Gastroesophageal sphincter (tissue), 3 donors: ENCODE data around the gene SLC25A38.

Source experiments
- EP300 ChIP-seq: sonication (generic); formaldehyde crosslinking; IDR thresholded peaks from one replicate; pipeline ENCODE4 v1.6.1; 2017; ENCODE audit warnings: antibody characterized with exemption, mild to moderate bottlenecking
- TF ChIP-seq, protein P1 (sequence below), 4 experiments: fragments of 200-600 bp in 2 of 4; fragments of 450-650 bp in 2 of 4; sonication (generic) in 1 of 4; IDR thresholded peaks; one replicate each; pipeline ENCODE4 v1.5.1; 2017 to 2019; ENCODE audit warnings: antibody characterized with exemption in 4 of 4, mild to moderate bottlenecking in 2 of 4, moderate library complexity in 2 of 4

DNA sequence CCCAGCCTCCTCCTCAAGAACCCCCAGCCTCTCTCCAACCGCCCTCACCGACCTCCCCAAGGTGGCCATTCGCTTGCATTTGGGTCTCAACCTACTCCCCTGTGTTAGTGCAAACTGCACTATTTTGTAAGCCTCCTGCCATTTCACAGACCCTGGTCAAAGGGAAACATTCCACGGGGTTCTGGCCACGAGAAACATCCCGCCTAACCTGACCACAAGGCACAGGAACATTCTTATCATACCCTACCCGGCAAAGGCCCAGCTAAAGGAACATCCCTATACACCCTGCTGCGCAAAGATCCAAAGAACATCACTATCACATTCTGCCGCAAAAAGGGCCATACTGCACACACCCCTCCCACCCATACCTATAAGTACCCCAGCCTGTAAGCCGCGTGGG lies 46.3 kb downstream of the SLC25A38 start:
- TF ChIP-seq, protein P1, sequence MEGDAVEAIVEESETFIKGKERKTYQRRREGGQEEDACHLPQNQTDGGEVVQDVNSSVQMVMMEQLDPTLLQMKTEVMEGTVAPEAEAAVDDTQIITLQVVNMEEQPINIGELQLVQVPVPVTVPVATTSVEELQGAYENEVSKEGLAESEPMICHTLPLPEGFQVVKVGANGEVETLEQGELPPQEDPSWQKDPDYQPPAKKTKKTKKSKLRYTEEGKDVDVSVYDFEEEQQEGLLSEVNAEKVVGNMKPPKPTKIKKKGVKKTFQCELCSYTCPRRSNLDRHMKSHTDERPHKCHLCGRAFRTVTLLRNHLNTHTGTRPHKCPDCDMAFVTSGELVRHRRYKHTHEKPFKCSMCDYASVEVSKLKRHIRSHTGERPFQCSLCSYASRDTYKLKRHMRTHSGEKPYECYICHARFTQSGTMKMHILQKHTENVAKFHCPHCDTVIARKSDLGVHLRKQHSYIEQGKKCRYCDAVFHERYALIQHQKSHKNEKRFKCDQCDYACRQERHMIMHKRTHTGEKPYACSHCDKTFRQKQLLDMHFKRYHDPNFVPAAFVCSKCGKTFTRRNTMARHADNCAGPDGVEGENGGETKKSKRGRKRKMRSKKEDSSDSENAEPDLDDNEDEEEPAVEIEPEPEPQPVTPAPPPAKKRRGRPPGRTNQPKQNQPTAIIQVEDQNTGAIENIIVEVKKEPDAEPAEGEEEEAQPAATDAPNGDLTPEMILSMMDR (IDR thresholded peaks at IDR 0.05), result no peak
- no peak for TF ChIP-seq EP300
